GM19438 (cell line): ENCODE results near the gene SLCO3A1.
"Not testable (repeated sequence)": the region's sequence is repeated elsewhere in the genome, so short reads cannot be mapped to it uniquely, and the experiment has no call there.

Experiments
- ATAC-seq: cut with Tn5 transposase; IDR thresholded peaks from one replicate; pipeline ENCODE4 v1.9.1; 2021; ENCODE audit warnings: low read depth; ENCODE audit not compliant: unreplicated experiment

Gene SLCO3A1

GRCh38 chr15:91956026-91956723, 102.7 kb downstream of the SLCO3A1 start:
- ATAC-seq, result no peak

GRCh38 chr15:91961357-91961756, 107.8 kb downstream of the SLCO3A1 start:
- ATAC-seq, result no peak

GRCh38 chr15:91963747-91964146, 110.2 kb downstream of the SLCO3A1 start:
- ATAC-seq, result not testable (repeated sequence)

GRCh38 chr15:91965501-91966193, 112.1 kb downstream of the SLCO3A1 start:
- ATAC-seq, result no peak

GRCh38 chr15:91966194-91966552, 112.7 kb downstream of the SLCO3A1 start:
- ATAC-seq, result no peak

- no peak for ATAC-seq
Observed at GRCh38 chr15:91967935-91968606, 114.6 kb downstream of the SLCO3A1 start.

- no peak for ATAC-seq
Observed at GRCh38 chr15:91968610-91969009, 115.1 kb downstream of the SLCO3A1 start.

GRCh38 chr15:91970142-91970541, 116.6 kb downstream of the SLCO3A1 start:
- ATAC-seq, result no peak

GRCh38 chr15:91973481-91973880, 120.0 kb downstream of the SLCO3A1 start:
- no peak for ATAC-seq

- no peak for ATAC-seq
Observed at GRCh38 chr15:91974321-91974720, 120.8 kb downstream of the SLCO3A1 start.

- no peak for ATAC-seq
Observed at GRCh38 chr15:91975241-91975978, 121.9 kb downstream of the SLCO3A1 start.

- no peak for ATAC-seq
Observed at GRCh38 chr15:91976966-91977365, 123.5 kb downstream of the SLCO3A1 start.

GRCh38 chr15:91980502-91981267, 127.2 kb downstream of the SLCO3A1 start:
- no peak for ATAC-seq

GRCh38 chr15:91981821-91982800, 128.6 kb downstream of the SLCO3A1 start:
- ATAC-seq, result no peak

- ATAC-seq, result no peak
Observed at GRCh38 chr15:91983729-91984340, 130.3 kb downstream of the SLCO3A1 start.

- no peak for ATAC-seq
Observed at GRCh38 chr15:91985297-91985696, 131.8 kb downstream of the SLCO3A1 start.

- ATAC-seq, result no peak
Observed at GRCh38 chr15:91988071-91988470, 134.6 kb downstream of the SLCO3A1 start.

- no peak for ATAC-seq
Observed at GRCh38 chr15:91988655-91989054, 135.1 kb downstream of the SLCO3A1 start.

- no peak for ATAC-seq
Observed at GRCh38 chr15:91989821-91990220, 136.3 kb downstream of the SLCO3A1 start.
